Caco-2 (cell line): ENCODE data around the gene HSD17B2. TPM values are rescaled to one million over a fixed set of nuclear protein-coding genes. Genes with fewer than 3 reads are reported as not detected.

Source experiments
- BruUV-seq: library from RNA; stranded (reverse); fragments of 400-500 nt; replicated peaks from 2 replicates; lab custom pipeline; 2021; lab: Mats Ljungman, UMichigan
- CTCF ChIA-PET: fragments of 300-600 bp; sonication (Branson Sonifier 250); formaldehyde crosslinking; loops from one replicate; lab custom pipeline; 2022; ENCODE audit warnings: antibody characterized with exemption; lab: Charles Lee
- POLR2A ChIA-PET: fragments of 300-600 bp; sonication (Branson Sonifier 250); formaldehyde crosslinking; loops from one replicate; lab custom pipeline; 2022; ENCODE audit warnings: antibody characterized with exemption; lab: Charles Lee
- DNase-seq, 2 experiments: peaks; one replicate each; pipeline versions ENCODE4 v3.0.0 to v3.0.0-alpha.2; 2020 to 2022
- H3K27me3 ChIP-seq: replicated peaks from 2 replicates; pipeline ENCODE4 v1.6.0; 2011; ENCODE audit warnings: low read length; ENCODE audit not compliant: control insufficient read depth, insufficient read depth
- H3K36me3 ChIP-seq: 2 replicates; pipeline ENCODE4 v1.5.1; 2011; ENCODE audit warnings: low read length; ENCODE audit not compliant: control insufficient read depth, insufficient read depth
- H3K4me1 ChIP-seq: fragments of 250-450 bp; sonication (Bioruptor Pico); 2 replicates; pipeline ENCODE4 v1.5.1; 2020; ENCODE audit warnings: mild to moderate bottlenecking
- H3K4me3 ChIP-seq: 2 replicates; pipeline ENCODE4 v1.5.1; 2011; ENCODE audit warnings: low read depth, mild to moderate bottlenecking, control low read depth, low read length
- H3K9me3 ChIP-seq: fragments of 250-450 bp; sonication (Bioruptor Pico); 2 replicates; pipeline ENCODE4 v1.5.1; 2020; ENCODE audit warnings: mild to moderate bottlenecking, moderate library complexity
- H3K27ac Mint-ChIP-seq: one replicate; pipeline ENCODE4 v1.8.0; 2022; ENCODE audit warnings: mixed read lengths; ENCODE audit not compliant: unreplicated experiment
- H3K27me3 Mint-ChIP-seq: one replicate; pipeline ENCODE4 v1.8.0; 2022; ENCODE audit warnings: mixed read lengths; ENCODE audit not compliant: insufficient read depth, unreplicated experiment
- H3K36me3 Mint-ChIP-seq: one replicate; pipeline ENCODE4 v1.8.0; 2022; ENCODE audit warnings: mild to moderate bottlenecking, mixed read lengths; ENCODE audit not compliant: insufficient read depth, unreplicated experiment
- H3K4me1 Mint-ChIP-seq: one replicate; pipeline ENCODE4 v1.8.0; 2022; ENCODE audit warnings: low read depth, mixed read lengths; ENCODE audit not compliant: unreplicated experiment
- H3K4me3 Mint-ChIP-seq: one replicate; pipeline ENCODE4 v1.8.0; 2022; ENCODE audit warnings: mild to moderate bottlenecking, moderate library complexity, mixed read lengths; ENCODE audit not compliant: unreplicated experiment
- H3K9me3 Mint-ChIP-seq: one replicate; pipeline ENCODE4 v1.8.0; 2022; ENCODE audit warnings: mixed read lengths; ENCODE audit not compliant: unreplicated experiment
- CTCF ChIP-seq, 2 experiments: fragments of 200-600 bp in 1 of 2; IDR thresholded peaks; 1 replicate in 1 of 2; 2 replicates in 1 of 2; pipeline versions ENCODE4 v1.5.1 to v1.8.0; 2011 to 2022; ENCODE audit warnings: antibody characterized with exemption in 1 of 2, control low read depth in 1 of 2, inconsistent platforms in 1 of 2, low read depth in 1 of 2, low read length in 1 of 2, mild to moderate bottlenecking in 1 of 2, moderate library complexity in 1 of 2; ENCODE audit not compliant: insufficient read depth in 1 of 2, severe bottlenecking in 1 of 2, unreplicated experiment in 1 of 2
- intact Hi-C: fragments of 100-400 bp; cut with micrococcal nuclease; formaldehyde crosslinking; loops from one replicate; pipeline ENCODE4 v1.10.0; 2022; ENCODE audit not compliant: unreplicated experiment
- total RNA-seq: library from RNA; stranded (reverse); gene quantifications from 2 replicates; pipeline ENCODE4 v1.2.3, GENCODE V29; 2022

The HSD17B2 gene
- total RNA-seq, 1 experiment from 2014 or later = 5.1 TPM

- Histone ChIP-seq H3K27me3 (no peaks in the 10 kb centered on the region), H3K4me3 (no peak overlapping the region), H3K9me3 (no peaks in the 10 kb centered on the region), H3K4me1 (peaks cover 72% of the 10 kb centered on the region), H3K36me3 (peaks cover 4% of the 10 kb centered on the region; the same call in 1 of the 2 replicates)
- H3K27me3 Mint-ChIP-seq = no peaks in the 10 kb centered on the region
- POLR2A ChIA-PET = interaction anchor here (0.7 kb wide), 1 partner anchor 9 kb away, joined by 3 read pairs; no protein-coding TSS in a partner anchor
- CTCF ChIA-PET = interaction anchor here (0.5 to 1.9 kb wide), 4 partner anchors 9 to 180 kb away, joined by 3 to 16 read pairs (median 5); partner anchors contain the start of gene HSD17B2
- no peaks in the 10 kb centered on the region for H3K9me3 Mint-ChIP-seq
- TF ChIP-seq CTCF (IDR thresholded peaks at IDR 0.05; ENCODE audit: insufficient read depth in 1 of 2, low read depth in 1 of 2, low read length in 1 of 2, severe bottlenecking in 1 of 2, unreplicated experiment in 1 of 2) = no peak
- H3K27ac Mint-ChIP-seq = peak overlapping the region; percentile 84
- intact Hi-C loops = loop anchor here (1.0 to 2.0 kb wide), 2 partner anchors 9 to 120 kb away; partner anchors contain the start of gene MPHOSPH6
- peak in 1 of 2 experiments; percentile 67 for DNase-seq
- no TSS peak for BruUV-seq
- peak overlapping the region; percentile 56 for H3K4me3 Mint-ChIP-seq
- H3K36me3 Mint-ChIP-seq = no peaks in the 10 kb centered on the region
- H3K4me1 Mint-ChIP-seq = peaks cover 68% of the 10 kb centered on the region
Observed at GRCh38 chr16:82050909-82051357, 15.9 kb downstream of the HSD17B2 start.

GRCh38 chr16:82051656-82052055, 16.6 kb downstream of the HSD17B2 start:
- peaks cover 76% of the 10 kb centered on the region for H3K4me1 ChIP-seq
- Mint-ChIP-seq H3K9me3 (no peaks in the 10 kb centered on the region), H3K4me1 (peaks cover 75% of the 10 kb centered on the region), H3K27me3 (no peaks in the 10 kb centered on the region), H3K4me3 (no peak overlapping the region), H3K36me3 (peaks cover 6% of the 10 kb centered on the region), H3K27ac (peak overlapping the region; percentile 84)
- ChIA-PET POLR2A (no interaction called here), CTCF (interaction anchor here (1.7 to 1.9 kb wide), 2 partner anchors 8 to 178 kb away, joined by 5 to 16 read pairs; no protein-coding TSS in a partner anchor)
- no TSS peak for BruUV-seq
- H3K27me3 ChIP-seq = no peaks in the 10 kb centered on the region
- H3K36me3 ChIP-seq = peaks cover 4% of the 10 kb centered on the region; the same call in 1 of the 2 replicates
- no peak for DNase-seq
- no peak overlapping the region for H3K4me3 ChIP-seq
- no peak for TF ChIP-seq CTCF (IDR thresholded peaks at IDR 0.05; ENCODE audit: insufficient read depth in 1 of 2, low read depth in 1 of 2, low read length in 1 of 2, severe bottlenecking in 1 of 2, unreplicated experiment in 1 of 2)
- intact Hi-C loops = loop anchor here (1.0 to 2.0 kb wide), 2 partner anchors 9 to 119 kb away; partner anchors contain the start of gene MPHOSPH6
- H3K9me3 ChIP-seq = no peaks in the 10 kb centered on the region

- no peak overlapping the region for H3K4me3 ChIP-seq
- no peaks in the 10 kb centered on the region for H3K27me3 ChIP-seq
- peaks cover 6% of the 10 kb centered on the region for H3K36me3 Mint-ChIP-seq
- BruUV-seq = no TSS peak
- no peaks in the 10 kb centered on the region for H3K27me3 Mint-ChIP-seq
- peaks cover 73% of the 10 kb centered on the region for H3K4me1 ChIP-seq
- no peaks in the 10 kb centered on the region for H3K9me3 ChIP-seq
- TF ChIP-seq CTCF (IDR thresholded peaks at IDR 0.05; ENCODE audit: insufficient read depth in 1 of 2, low read depth in 1 of 2, low read length in 1 of 2, severe bottlenecking in 1 of 2, unreplicated experiment in 1 of 2) = no peak
- H3K9me3 Mint-ChIP-seq = no peaks in the 10 kb centered on the region
- intact Hi-C loops = loop anchor here (5.0 kb wide), 1 partner anchor 97 kb away; no protein-coding TSS in a partner anchor
- H3K4me1 Mint-ChIP-seq = peaks cover 68% of the 10 kb centered on the region
- H3K27ac Mint-ChIP-seq = no peak overlapping the region
- H3K4me3 Mint-ChIP-seq = no peak overlapping the region
- 0 out of 2 replicates have a peak, but pooled peaks cover 2% of the 10 kb centered on the region for H3K36me3 ChIP-seq
- CTCF ChIA-PET = no interaction called here
- POLR2A ChIA-PET = no interaction called here
- DNase-seq = no peak
Observed at GRCh38 chr16:82055117-82055516, 20.1 kb downstream of the HSD17B2 start.
